ENCODE measurements around the gene COL18A1.
A peak's percentile ranks its signal among the peaks of the same experiment; 100 is the strongest.

COL18A1 gene

GRCh38 chr21:45414396-45415187, 9.6 kb downstream of the COL18A1 start:
- no peak for DNase-seq

- DNase-seq = no peak
These were observed 10.4 kb downstream of the COL18A1 start for GRCh38 chr21:45415188-45415942.

- no peak for DNase-seq
These were observed 11.1 kb downstream of the COL18A1 start for GRCh38 chr21:45415943-45416611.

GRCh38 chr21:45416620-45417019, 11.7 kb downstream of the COL18A1 start:
- no peak for DNase-seq

- DNase-seq = no peak
These were observed 12.4 kb downstream of the COL18A1 start for GRCh38 chr21:45417256-45417950.

GRCh38 chr21:45417951-45418300, 13.0 kb downstream of the COL18A1 start:
- no peak for DNase-seq

GRCh38 chr21:45418301-45419071, 13.5 kb downstream of the COL18A1 start:
- DNase-seq = no peak

GRCh38 chr21:45419162-45419561, 14.2 kb downstream of the COL18A1 start:
- DNase-seq = no peak

GRCh38 chr21:45420061-45421041, 15.4 kb downstream of the COL18A1 start:
- DNase-seq = no peak

GRCh38 chr21:45421071-45421845, 16.3 kb downstream of the COL18A1 start:
- DNase-seq = no peak

- DNase-seq = peak in 1 of 5 experiments; percentile 0
These were observed 17.1 kb downstream of the COL18A1 start for GRCh38 chr21:45421846-45422775.

GRCh38 chr21:45423201-45423955, 18.4 kb downstream of the COL18A1 start:
- DNase-seq = no peak

- no peak for DNase-seq
These were observed 19.2 kb downstream of the COL18A1 start for GRCh38 chr21:45423968-45424853.

GRCh38 chr21:45424854-45425795, 20.2 kb downstream of the COL18A1 start:
- no peak for DNase-seq

GRCh38 chr21:45427331-45428271, 22.6 kb downstream of the COL18A1 start:
- no peak for DNase-seq
